ENCODE results near the gene ZFHX3.

ZFHX3 gene

DNA sequence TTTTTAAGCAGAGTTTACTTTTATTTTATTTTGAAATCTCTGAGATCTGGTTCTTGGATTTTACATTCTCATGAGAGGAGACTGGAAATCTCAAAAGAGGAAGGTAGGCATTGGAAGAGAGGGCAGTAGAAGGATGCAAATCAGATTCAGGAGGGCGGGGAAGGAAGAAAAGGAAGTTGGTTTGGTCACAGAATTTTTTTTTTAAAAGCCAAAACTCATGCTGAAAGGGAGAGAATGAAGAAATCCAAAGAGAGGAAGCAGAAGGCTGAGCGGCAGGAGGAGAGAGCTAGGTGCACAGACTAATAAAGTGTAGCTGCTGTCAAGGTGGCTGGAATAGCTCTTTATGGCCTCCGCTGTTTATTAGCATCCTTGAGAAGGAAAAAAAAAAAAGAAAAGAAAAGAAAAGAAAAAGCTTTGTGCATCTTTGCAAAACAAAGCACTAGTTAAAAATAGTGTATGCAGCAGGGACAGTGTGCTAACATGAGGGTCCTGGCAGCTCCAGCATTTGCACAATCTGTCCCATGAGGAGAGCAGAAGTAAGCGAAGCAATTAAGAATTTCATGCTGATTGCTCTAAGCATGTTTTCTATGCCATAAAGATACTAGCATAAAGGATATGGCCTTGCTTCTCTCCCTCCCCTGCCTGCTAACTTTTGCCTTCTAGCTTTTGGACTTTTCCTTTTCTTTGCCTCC, 194.2 kb downstream of the ZFHX3 start:
- DNase-seq (ENCODE audit: low read depth, low spot score), result no peak

DNA sequence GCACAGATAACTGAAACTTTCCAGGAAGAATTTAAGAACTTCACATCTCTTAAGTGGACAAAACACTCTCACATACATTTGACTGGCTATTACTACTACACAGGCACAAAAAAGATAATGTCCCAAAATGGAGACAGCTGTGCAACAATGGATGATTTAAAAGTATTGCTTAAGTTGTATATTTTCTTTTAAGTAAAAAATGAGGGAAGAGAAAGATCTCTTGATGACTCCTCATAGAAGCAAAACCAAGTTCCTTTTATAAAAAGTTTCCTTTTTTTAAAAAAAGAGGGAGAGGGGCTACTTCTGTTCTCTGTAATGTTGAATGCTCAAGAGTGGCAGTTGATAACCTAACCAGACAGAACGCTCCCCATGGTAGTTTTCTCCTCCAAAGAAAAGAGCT, 195.5 kb downstream of the ZFHX3 start:
- no peak for DNase-seq (ENCODE audit: low read depth, low spot score)

DNA sequence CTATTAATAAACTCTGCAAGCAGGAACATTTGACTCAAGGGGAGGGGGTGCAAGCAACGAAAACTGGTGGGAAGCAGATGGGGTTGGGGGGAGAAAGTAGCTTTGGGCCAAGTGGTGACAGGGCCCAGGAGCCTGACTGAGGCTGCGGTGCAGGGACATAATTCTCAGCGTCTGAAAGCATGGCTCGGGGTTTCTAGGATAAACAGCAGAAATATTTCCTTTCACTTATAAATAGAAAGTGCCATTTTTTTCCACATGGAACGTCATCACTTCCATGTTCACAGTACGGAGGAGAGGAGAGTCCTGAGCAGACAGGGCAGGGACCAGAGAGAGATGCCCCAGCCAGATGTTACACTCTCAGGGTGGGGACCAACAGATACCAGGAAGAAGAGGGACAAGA, 197.1 kb downstream of the ZFHX3 start:
- no peak for DNase-seq (ENCODE audit: low read depth, low spot score)

DNA sequence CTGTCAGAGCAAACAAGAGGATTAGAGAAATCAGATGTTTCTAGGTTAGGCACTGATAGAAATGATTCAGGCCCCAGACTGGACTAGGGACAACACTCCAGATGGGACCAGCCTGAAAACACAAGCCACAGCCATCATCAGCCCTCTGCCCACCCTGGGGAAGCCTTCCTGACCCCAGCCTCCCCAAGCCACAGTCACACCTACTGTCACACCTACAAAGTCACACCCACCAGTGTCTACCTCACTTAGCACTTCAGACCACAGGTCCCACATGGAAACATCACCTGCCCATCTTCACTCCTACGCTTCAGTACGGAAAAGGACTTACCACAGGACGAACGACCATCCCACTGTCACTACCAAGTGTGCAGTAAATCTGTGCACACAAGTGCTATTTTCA, 197.9 kb downstream of the ZFHX3 start:
- no peak for DNase-seq (ENCODE audit: low read depth, low spot score)

DNA sequence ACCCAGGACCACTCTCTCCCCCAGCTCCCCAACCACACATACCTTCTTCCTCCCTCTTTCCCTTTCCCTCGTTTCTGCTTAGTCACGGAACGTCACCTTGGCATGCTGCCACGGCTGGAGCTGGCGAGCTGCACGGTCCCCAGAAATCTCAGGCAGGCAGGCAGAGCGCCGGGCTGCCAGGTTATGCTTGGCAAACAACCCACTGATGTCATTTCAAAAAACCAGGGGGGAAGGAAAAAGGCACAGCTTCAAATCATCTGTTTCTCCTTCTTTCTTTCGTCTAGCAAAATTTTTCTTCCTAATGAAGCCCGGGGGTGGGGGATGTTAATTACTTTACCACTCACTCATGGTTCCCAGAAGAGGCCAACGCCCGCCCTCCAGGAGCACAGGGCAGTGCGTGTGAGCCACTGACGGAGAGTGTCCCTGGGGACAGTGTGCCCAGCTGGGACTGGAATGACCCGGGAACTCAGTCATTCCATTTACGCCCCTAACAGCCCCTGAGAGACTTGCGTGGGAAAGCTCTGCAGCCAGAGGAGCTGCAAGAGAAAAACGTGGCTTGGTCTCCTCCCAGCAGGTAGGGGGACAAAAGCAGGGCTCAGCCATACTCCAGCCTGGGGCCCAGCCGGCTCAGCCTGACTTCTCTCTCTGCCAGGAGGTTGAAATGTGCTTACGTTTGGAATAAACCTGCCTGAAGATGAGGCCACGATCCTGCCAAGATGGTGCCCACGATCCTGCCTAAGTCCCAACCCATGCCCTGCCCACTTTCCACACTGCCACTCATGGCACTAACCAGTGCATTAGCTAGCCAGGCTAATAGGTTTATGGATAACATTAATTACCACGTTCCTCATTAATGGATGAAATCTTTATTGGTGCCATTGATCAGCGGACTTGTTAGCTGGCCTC, 198.9 kb downstream of the ZFHX3 start:
- DNase-seq (ENCODE audit: low read depth, low spot score), result peak; percentile 98

DNA sequence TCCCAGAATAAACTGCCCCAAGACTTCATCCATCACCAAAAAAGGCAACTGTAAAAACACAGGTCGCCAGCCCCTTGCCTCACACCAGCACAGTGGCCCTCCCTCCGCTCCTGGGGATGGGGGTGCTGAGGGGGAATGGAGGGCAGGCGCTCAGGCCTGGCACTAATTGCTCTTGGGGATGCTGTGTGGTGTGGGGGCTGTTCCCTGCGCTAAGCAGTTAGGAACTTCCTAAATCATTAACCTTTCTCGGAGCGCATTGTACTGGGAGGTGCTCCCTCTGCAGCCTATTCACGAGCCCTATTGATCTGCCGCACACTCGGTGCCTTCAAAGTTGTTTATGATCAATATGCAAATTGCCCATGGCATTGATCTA, 199.9 kb downstream of the ZFHX3 start:
- DNase-seq (ENCODE audit: low read depth, low spot score), result peak; percentile 14

DNA sequence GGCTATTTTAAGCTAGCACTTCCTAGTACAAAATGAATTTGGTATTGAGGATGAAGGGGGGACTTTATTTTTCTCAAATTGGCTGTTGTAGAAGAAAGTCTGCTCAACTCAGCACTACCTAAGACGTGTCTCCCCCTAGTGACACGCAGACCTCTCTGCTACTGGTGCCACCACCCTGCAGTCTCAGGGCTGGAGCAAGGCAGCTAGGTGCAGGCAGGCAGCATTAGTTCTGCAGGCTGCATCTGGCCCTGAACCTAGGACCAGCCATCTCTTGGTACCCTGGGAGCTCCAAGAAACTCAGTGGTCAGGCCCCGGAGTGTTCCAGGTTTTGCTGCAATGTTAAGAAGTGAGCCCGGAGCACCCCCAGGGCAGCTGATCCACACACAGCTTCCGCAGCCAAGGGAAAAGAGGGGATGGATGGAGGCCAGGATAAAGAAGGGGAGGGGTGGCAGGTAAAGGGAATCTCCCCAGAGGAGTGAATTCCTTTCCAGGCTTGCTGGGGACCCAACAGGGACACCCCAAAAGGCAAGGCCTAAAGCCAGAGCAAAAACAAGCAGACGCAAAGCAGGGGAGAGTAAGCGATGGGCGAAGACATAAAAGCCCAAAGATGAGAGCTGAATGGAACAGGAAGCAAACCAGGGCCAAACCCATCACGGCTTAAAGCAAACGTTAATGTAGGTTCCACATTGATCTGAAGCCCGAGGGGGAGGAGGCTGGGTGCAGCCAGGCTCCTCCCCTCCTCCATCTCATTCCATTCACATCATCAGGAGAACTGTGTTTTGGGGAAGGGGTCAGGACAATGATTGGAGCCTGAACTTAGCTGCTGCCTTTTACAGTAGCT, 200.5 kb downstream of the ZFHX3 start:
- DNase-seq (ENCODE audit: low read depth, low spot score), result peak; percentile 66

DNA sequence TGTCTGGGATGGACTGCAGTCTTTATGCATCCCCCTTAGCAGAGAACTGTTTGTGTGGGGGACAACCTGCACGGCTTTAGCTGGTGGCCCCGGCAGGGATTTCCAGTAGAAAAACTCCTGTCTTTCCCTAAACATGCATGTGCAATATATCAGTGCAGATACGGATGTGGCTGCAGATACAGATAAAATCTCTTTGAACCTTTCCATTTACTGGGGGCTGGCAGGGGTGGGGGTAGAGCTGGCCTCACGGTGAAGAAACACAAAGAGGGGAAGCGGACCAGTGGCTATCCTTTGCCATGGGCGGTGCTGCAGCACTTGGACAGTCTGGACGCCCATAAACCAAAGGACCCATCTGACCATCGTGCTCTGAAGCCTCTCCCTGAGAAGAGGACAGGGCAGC, 201.3 kb downstream of the ZFHX3 start:
- no peak for DNase-seq (ENCODE audit: low read depth, low spot score)

DNA sequence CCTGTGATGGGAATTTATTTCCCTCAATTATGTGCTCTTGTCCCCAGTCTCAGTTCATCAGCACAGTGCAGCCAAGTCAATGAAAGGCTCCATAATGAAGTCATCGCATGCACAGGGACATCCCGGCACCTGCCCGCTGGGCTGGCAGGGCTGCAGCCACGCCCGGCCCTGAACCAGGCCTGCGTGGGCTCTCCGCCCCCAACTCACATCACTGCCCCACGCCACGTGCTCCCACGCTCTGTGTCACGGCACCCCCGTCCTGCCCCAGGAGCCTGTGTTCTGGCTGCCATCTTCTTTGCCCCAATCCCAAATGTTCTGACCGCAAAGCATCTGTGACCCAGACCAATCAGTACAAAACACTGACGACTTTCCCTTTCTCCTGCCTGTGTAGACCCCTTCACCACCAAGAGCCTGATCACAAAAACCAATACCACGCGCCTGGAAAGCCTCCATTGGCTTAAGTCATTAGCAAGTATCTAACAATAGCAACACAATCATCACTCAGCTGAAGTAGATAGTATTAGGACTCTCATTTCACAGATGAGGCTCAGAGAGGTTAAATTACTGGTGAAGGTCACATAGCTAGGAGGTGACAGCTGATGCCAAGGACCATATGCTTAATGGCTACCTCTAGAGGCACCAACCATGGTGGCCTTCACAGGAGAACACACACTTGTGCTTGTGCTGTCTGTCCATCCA, 202.5 kb downstream of the ZFHX3 start:
- no peak for DNase-seq (ENCODE audit: low read depth, low spot score)

DNA sequence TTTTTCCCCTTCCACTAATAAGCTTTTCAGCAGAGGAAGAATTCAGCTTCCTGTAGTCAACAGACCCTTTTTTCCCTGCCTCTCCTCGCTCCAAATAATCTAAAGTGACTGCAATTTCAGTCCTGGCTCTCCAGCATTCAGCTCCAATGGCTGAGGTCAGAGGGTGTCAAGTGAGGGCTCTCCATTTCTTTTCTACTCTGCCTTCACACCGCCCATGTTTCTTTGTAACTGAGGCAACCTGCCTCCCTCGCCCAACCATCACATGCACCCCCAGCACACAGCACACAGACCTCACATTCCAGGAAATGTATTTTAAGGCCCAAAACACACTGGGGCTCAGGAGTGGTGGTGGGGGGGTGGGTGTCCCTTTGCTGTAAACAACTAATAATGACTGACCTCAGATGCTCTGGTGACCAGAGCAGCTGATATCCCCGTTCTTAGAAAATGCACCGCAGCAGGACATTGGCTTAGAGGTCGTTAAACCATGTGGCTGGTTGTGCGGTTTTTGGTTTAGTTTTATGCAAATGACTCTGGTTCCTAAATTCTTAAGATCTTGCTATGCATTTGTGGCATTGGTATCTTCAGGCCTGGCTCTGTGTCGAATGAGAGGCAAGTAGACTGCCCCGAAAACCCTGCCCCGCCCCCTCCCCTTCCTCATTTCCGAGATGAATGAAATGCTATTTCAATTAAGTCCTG, 203.6 kb downstream of the ZFHX3 start:
- peak; percentile 47 for DNase-seq (ENCODE audit: low read depth, low spot score)

DNA sequence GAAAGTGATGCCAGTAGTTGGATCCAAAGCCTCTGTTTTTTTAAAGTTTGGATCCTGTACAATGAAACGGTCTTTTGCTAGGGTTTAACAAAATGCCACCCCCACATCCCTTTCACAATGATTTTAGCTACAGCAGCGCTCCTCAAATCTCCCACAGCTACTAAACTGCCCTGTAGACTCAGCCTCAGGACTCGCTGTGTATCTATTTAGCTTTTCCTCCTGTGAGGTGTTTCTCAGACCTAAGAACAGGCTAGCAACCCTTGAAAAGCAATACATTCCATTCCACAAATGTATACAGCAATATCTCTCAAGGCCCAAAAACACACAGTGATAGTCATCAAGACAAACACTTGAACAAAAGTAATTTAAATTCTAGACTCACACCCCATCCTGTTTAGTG, 206.4 kb downstream of the ZFHX3 start:
- peak; percentile 14 for DNase-seq (ENCODE audit: low read depth, low spot score)

DNA sequence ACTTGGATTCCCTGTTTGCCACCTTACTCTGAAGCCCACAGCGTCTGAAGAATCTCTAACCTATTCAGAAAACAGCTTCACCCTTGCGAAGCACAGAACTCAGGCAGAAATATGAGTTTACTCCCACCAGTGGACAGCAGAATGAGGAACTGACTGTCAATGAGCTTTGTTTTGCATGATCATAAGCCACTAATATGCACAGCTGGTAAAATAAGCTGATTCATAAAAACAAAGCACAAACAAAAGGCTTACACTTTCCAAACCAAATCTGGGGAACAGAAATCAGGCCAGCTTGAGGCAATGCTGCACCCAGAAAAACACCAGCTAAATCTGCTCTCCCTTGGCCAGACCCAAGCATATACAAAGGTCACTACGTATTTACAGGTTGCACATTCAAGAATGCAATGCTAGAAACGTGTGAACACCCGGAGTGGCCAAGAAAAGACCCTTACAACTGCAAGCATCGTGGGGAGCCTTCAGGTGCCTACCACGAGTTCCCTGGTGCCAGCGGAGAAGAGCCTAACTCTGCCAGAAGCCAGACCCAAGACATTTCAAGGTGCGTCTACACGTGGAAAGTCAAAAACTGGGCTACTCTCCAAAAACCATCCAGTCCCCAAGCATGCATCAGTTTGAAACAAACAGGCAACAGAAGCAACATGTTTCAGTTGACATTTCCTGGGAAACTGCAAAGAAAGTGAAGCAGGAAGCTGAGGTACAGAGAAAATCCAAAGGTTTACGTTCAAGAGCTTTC, 207.1 kb downstream of the ZFHX3 start:
- DNase-seq (ENCODE audit: low read depth, low spot score), result no peak

DNA sequence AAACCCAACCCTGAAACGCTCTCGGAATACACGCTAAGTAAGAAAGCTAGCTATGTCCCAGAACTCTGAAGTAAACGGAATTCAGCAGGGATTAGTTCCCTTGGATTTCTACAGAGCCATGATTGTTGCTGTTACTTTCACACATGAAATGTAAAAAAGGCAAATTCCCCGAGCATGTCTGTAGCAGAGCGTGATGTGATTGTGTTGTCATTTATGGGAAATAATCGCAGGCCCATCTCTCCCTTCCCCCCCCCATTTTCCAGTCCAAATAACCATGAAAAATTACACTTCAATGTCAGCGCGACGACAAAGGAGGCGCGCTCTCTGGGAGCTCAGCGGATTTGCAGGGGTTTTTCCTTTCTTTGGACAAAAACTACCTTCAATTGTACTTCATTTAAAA, 209.0 kb downstream of the ZFHX3 start:
- no peak for DNase-seq (ENCODE audit: low read depth, low spot score)

DNA sequence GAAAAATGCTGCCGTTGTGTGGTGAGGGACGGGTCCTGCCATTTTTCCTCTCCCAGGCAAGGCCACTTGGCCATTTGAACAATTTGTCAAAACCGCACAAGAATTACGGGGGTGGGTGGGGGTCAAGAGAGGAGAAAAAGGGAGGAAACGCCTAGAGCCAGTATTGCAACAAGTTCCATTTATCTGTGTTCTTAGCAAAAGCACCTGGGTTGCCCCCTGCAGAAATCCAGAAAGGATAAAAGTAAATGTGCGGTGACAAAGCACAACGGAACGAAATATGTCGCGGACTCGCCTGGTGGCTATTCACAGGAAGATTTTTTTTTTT, 209.4 kb downstream of the ZFHX3 start:
- DNase-seq (ENCODE audit: low read depth, low spot score), result no peak

DNA sequence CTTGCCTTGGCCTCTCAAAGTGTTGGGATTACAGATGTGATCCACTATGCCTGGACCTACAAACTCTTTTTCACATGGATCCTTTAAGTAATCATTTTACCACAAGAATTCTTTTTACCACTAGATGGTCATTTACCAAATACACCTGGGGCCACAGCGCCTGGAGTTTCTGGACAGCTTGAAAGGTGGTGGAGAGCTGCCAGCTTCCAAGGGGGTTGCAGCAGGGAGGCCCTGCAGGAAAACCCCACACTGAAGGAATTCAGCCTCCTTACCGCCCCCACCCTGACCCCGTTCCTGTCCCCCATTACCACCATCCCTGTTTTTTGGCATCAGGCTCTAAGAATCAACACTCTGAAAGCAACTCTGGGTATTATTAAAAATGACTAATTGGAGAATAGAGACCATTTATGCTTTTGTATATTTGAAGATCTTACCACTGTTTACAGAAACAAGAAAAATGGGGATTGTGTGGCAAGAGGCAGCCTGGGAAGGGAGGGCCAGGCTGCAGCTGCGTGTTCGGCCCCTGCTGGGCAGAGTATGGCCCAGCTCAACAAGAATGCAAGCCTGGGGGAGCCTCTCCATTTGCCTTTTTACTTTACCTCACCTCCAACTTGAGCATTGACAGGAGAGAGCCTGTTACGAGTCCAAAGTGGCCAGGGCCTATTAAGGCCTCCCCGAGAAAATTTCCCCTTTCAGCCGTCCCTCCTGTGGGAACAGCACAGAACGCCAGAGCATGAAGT, 209.9 kb downstream of the ZFHX3 start:
- no peak for DNase-seq (ENCODE audit: low read depth, low spot score)

DNA sequence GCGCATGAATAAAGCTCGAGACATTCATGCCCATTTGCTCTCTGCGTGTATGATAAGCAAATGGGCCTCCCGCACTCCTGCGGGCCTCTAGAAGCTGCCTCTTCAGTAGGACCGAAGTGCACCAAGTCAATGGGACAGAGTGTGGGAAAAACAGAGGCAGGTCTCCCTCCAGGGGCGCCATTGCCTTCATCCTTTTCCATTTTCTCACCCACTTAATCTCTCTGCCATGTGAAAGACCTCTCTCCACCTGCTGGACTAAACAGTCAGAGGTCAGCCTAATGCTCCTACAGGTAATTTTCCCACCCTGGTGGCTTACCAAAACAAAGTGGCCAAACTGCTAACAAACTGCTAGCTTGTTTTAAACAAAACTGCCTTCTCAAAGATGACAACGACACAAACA, 210.9 kb downstream of the ZFHX3 start:
- DNase-seq (ENCODE audit: low read depth, low spot score), result no peak

DNA sequence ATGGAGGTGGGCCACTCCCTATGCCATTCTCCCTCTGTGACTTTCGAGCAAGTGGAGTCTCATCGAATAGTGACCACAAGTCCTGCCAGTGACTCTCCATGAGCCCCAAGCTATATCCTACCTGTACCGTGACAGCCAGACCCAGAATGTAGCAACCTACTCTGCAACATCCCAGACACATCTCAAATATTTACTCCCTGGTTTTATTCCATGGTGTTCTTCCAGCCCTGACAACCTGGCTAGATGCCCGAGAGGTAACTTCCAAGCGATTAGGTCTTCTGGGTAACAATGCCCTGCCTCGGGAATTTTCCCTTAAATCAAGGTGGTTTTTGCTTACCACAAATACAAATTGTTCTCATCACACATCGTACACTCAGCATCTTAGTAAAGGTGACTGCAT, 211.7 kb downstream of the ZFHX3 start:
- DNase-seq (ENCODE audit: low read depth, low spot score), result no peak

DNA sequence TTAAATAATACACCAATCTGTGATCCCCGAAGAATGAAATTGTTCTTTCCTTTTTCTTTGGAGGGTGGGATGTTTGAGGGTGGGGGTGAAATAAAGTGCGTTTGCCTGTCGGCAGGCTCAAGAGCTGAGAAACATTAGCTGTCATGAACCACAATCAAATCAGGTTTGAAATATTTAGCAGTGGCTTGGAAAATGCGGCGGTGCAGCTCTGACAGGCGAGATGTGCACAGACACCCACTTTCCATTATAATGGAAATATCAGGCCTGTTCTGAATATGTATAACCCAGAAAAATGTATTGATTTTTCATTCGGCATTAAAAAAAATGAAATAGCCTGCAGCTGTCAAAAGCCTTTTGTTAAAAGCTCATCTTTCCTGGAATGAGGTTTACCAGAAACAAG, 212.8 kb downstream of the ZFHX3 start:
- no peak for DNase-seq (ENCODE audit: low read depth, low spot score)

DNA sequence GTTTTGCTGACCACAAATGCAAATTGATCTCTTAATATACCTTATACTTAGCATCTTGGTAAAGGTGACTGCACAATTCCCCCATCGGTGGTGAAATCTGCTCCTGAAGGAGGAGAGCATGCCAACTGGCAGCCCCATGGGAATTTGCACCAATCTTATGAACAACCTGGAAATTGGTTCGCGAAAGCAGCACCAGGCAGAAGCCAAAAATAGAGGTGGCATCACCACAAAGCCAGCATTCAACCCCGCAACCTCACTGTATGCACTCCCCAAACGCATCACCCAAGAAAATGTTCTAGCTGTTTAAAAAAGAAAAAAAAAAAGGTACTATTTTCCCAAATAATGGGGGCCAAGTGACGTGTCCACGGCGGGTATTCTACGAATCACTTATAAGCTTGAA, 213.4 kb downstream of the ZFHX3 start:
- DNase-seq (ENCODE audit: low read depth, low spot score), result no peak

DNA sequence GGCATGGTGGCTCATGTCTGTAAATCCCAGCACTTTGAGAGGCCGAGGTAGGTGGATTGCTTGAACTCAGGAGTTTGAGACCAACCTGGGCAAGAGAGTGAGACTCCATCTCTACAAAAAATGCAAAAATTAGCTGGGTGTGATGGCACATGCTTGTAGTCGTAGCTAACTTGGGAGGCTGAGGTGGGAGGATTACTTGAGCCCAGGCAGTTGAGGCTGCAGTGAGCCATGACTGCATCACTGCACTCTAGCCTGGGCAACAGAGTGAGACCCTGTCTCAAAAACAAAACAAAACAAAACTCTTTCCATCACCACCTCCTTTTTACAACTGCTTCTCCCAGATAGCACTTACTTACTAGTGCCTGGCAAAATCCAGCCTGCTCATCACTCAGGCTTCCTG, 214.0 kb downstream of the ZFHX3 start:
- no peak for DNase-seq (ENCODE audit: low read depth, low spot score)

Measured in astrocyte of the hippocampus (primary cell).